Measurements from ENCODE around the gene EXOC2.

EXOC2 gene

DNA sequence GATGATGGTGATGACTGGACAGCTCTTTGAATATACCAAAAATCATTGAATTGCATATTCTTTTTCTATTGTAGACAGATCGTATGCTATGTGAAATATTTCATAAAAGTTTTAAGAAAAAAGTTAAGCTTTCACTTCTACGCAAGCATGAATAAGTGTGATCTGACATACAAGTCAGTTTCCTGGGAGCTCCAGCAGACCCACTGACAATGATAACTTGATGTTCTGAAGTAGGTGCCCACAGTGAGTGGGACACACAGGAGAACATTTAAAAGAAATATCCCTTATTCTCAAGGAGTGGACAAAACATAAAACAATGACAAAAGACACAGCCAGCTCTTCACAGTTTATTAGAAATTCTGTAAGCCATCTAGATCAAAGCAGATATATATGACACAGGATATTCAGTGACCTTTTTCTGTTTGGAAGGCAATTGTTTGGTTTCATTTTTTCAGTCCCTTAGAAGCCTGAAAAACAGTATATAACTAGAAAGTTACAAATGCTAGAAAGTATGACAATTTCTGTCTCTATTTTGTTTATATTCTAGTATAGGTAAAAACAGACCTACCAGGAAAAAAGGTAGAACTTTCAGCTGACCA, 200.0 kb downstream of the EXOC2 start:
- H3K27ac ChIP-seq (ENCODE audit: low read length): peak overlapping the region; percentile 17

GRCh38 chr6:492178-492577, 200.8 kb downstream of the EXOC2 start:
- Histone ChIP-seq H3K36me3 (replicated peaks; ENCODE audit: low read depth, low read length) (peaks cover 30% of the 10 kb centered on the region), H2AFZ (ENCODE audit: low read depth, low read length) (no peak overlapping the region), H3K4me2 (ENCODE audit: low read length) (no peak overlapping the region), H3K27me3 (ENCODE audit: low read depth, low read length) (no peaks in the 10 kb centered on the region), H3K4me3 (ENCODE audit: low read length) (no peak overlapping the region), H3K79me2 (ENCODE audit: low read length) (peaks cover 21% of the 10 kb centered on the region), H3K9ac (ENCODE audit: low read length) (no peak overlapping the region), H3K9me3 (ENCODE audit: insufficient read depth, low read length) (no peaks in the 10 kb centered on the region), H4K20me1 (ENCODE audit: insufficient read depth, low read length) (no peaks in the 10 kb centered on the region), H3K4me1 (ENCODE audit: low read length) (peaks cover 88% of the 10 kb centered on the region), H3K27ac (ENCODE audit: low read length) (peak overlapping the region; percentile 100)
- no peak for TF ChIP-seq EZH2phosphoT487 (IDR thresholded peaks at IDR 0.05; ENCODE audit: low read depth)
- TF ChIP-seq, protein P1, sequence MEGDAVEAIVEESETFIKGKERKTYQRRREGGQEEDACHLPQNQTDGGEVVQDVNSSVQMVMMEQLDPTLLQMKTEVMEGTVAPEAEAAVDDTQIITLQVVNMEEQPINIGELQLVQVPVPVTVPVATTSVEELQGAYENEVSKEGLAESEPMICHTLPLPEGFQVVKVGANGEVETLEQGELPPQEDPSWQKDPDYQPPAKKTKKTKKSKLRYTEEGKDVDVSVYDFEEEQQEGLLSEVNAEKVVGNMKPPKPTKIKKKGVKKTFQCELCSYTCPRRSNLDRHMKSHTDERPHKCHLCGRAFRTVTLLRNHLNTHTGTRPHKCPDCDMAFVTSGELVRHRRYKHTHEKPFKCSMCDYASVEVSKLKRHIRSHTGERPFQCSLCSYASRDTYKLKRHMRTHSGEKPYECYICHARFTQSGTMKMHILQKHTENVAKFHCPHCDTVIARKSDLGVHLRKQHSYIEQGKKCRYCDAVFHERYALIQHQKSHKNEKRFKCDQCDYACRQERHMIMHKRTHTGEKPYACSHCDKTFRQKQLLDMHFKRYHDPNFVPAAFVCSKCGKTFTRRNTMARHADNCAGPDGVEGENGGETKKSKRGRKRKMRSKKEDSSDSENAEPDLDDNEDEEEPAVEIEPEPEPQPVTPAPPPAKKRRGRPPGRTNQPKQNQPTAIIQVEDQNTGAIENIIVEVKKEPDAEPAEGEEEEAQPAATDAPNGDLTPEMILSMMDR (IDR thresholded peaks at IDR 0.05; ENCODE audit: low read depth, low read length): no peak

More for the DNA sequence above, 200.0 kb downstream of the EXOC2 start:
- Histone ChIP-seq H3K4me1 (ENCODE audit: low read length) (peaks cover 88% of the 10 kb centered on the region), H3K79me2 (ENCODE audit: low read length) (peaks cover 18% of the 10 kb centered on the region), H2AFZ (ENCODE audit: low read depth, low read length) (no peak overlapping the region), H3K4me2 (ENCODE audit: low read length) (no peak overlapping the region), H3K36me3 (replicated peaks; ENCODE audit: low read depth, low read length) (peaks cover 25% of the 10 kb centered on the region), H3K4me3 (ENCODE audit: low read length) (no peak overlapping the region), H4K20me1 (ENCODE audit: insufficient read depth, low read length) (no peaks in the 10 kb centered on the region), H3K9me3 (ENCODE audit: insufficient read depth, low read length) (no peaks in the 10 kb centered on the region), H3K27me3 (ENCODE audit: low read depth, low read length) (no peaks in the 10 kb centered on the region), H3K9ac (ENCODE audit: low read length) (no peak overlapping the region)
- no peak for TF ChIP-seq EZH2phosphoT487 (IDR thresholded peaks at IDR 0.05; ENCODE audit: low read depth)
- TF ChIP-seq, protein P1 (IDR thresholded peaks at IDR 0.05; ENCODE audit: low read depth, low read length): no peak

DNA sequence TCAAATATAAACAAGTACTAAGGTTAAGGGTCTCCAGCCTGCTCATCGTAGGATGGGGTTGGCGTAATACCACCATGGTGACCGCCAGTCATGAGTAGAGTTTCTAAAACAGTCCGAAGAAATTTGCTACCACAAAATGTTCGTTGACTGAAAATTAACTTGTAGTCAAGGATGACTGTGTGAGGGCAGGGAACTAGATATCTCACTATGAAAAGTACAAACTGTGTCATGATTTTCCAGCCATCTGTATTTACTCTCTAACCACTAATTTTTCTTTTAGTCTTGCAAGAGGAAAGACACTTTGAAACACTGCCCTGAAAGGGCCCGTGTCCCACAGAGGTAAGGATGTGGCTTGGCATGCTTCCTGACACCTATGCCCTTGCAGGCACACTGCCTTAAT, 201.7 kb downstream of the EXOC2 start:
- Histone ChIP-seq H3K4me1 (ENCODE audit: low read length) (peaks cover 88% of the 10 kb centered on the region), H3K79me2 (ENCODE audit: low read length) (peaks cover 21% of the 10 kb centered on the region), H3K4me2 (ENCODE audit: low read length) (peak overlapping the region; percentile 52), H3K27me3 (ENCODE audit: low read depth, low read length) (no peaks in the 10 kb centered on the region), H3K4me3 (ENCODE audit: low read length) (no peak overlapping the region), H4K20me1 (ENCODE audit: insufficient read depth, low read length) (no peaks in the 10 kb centered on the region), H2AFZ (ENCODE audit: low read depth, low read length) (no peak overlapping the region), H3K9ac (ENCODE audit: low read length) (peak overlapping the region; percentile 75), H3K9me3 (ENCODE audit: insufficient read depth, low read length) (no peaks in the 10 kb centered on the region), H3K36me3 (replicated peaks; ENCODE audit: low read depth, low read length) (peaks cover 38% of the 10 kb centered on the region), H3K27ac (ENCODE audit: low read length) (peak overlapping the region; percentile 100)
- TF ChIP-seq, protein P1 (IDR thresholded peaks at IDR 0.05; ENCODE audit: low read depth, low read length): no peak
- no peak for TF ChIP-seq EZH2phosphoT487 (IDR thresholded peaks at IDR 0.05; ENCODE audit: low read depth)

GRCh38 chr6:490251-491037, 202.5 kb downstream of the EXOC2 start:
- no peaks in the 10 kb centered on the region for H3K27me3 ChIP-seq (ENCODE audit: low read depth, low read length)
- H3K4me2 ChIP-seq (ENCODE audit: low read length): peak overlapping the region; percentile 52
- no peaks in the 10 kb centered on the region for H3K9me3 ChIP-seq (ENCODE audit: insufficient read depth, low read length)
- H3K79me2 ChIP-seq (ENCODE audit: low read length): peaks cover 19% of the 10 kb centered on the region
- peak overlapping the region; percentile 100 for H3K27ac ChIP-seq (ENCODE audit: low read length)
- H2AFZ ChIP-seq (ENCODE audit: low read depth, low read length): no peak overlapping the region
- H3K4me1 ChIP-seq (ENCODE audit: low read length): peaks cover 92% of the 10 kb centered on the region
- peak overlapping the region; percentile 75 for H3K9ac ChIP-seq (ENCODE audit: low read length)
- peaks cover 36% of the 10 kb centered on the region for H3K36me3 ChIP-seq (replicated peaks; ENCODE audit: low read depth, low read length)
- H4K20me1 ChIP-seq (ENCODE audit: insufficient read depth, low read length): no peaks in the 10 kb centered on the region
- TF ChIP-seq, protein P1 (IDR thresholded peaks at IDR 0.05; ENCODE audit: low read depth, low read length): no peak
- no peak for TF ChIP-seq EZH2phosphoT487 (IDR thresholded peaks at IDR 0.05; ENCODE audit: low read depth)
- peak overlapping the region; percentile 20; the same call in 1 of the 2 replicates for H3K4me3 ChIP-seq (ENCODE audit: low read length)
